ENCODE measurements around the gene CXCL14. TPM values are rescaled to one million over a fixed set of nuclear protein-coding genes. Genes with fewer than 3 reads are reported as not detected.

Gene CXCL14
- total RNA-seq, 1 donor from 2014 or later = not detected

GRCh38 chr5:135592312-135593045 lies 13.7 kb upstream of the CXCL14 start:
- peaks cover 5% of the 10 kb centered on the region for H3K9me3 Mint-ChIP-seq (ENCODE audit: low read depth)
- H3K4me3 Mint-ChIP-seq (ENCODE audit: unreplicated experiment) = no peak overlapping the region
- DNase-seq (ENCODE audit: low spot score) = no peak
- H3K4me1 Mint-ChIP-seq (ENCODE audit: low read depth) = no peaks in the 10 kb centered on the region
- no peaks in the 10 kb centered on the region for H3K36me3 Mint-ChIP-seq (ENCODE audit: low read depth)
- TF ChIP-seq CTCF (IDR thresholded peaks at IDR 0.05) = no peak
- peaks cover 48% of the 10 kb centered on the region for H3K27me3 Mint-ChIP-seq (ENCODE audit: low read depth)
- H3K27ac Mint-ChIP-seq (ENCODE audit: unreplicated experiment) = no peak overlapping the region

GRCh38 chr5:135591277-135591676 lies 12.5 kb upstream of the CXCL14 start:
- no peak for DNase-seq (ENCODE audit: low spot score)
- Mint-ChIP-seq H3K9me3 (ENCODE audit: low read depth) (peaks cover 4% of the 10 kb centered on the region), H3K4me1 (ENCODE audit: low read depth) (no peaks in the 10 kb centered on the region), H3K36me3 (ENCODE audit: low read depth) (no peaks in the 10 kb centered on the region), H3K4me3 (ENCODE audit: unreplicated experiment) (no peak overlapping the region), H3K27me3 (ENCODE audit: low read depth) (peaks cover 38% of the 10 kb centered on the region), H3K27ac (ENCODE audit: unreplicated experiment) (no peak overlapping the region)
- TF ChIP-seq CTCF (IDR thresholded peaks at IDR 0.05) = no peak

DNA sequence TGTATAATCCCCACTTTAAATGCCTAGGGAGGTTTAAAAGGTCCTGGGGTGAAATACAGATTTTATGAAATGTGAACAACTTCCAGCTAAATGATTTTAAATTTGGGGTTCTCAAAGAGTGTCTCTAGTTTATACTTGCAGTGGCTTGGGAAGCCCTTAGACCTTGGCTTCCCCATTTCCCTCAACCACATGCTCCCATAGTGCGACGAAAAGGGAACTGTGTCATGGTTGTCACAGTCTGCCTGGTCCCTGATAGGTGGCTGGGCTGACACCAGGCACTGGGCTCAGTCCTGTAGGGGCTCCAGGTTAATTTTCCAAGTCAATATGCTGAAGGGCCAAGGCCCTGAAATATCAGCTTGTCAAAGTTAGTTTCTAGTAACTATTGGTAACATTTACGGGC lies 10.4 kb upstream of the CXCL14 start:
- no peaks in the 10 kb centered on the region for H3K9me3 Mint-ChIP-seq (ENCODE audit: low read depth)
- no peaks in the 10 kb centered on the region for H3K36me3 Mint-ChIP-seq (ENCODE audit: low read depth)
- no peak overlapping the region for H3K4me3 Mint-ChIP-seq (ENCODE audit: unreplicated experiment)
- DNase-seq (ENCODE audit: low spot score) = no peak
- H3K27ac Mint-ChIP-seq (ENCODE audit: unreplicated experiment) = no peak overlapping the region
- TF ChIP-seq CTCF (IDR thresholded peaks at IDR 0.05) = no peak
- H3K4me1 Mint-ChIP-seq (ENCODE audit: low read depth) = no peaks in the 10 kb centered on the region
- H3K27me3 Mint-ChIP-seq (ENCODE audit: low read depth) = peaks cover 39% of the 10 kb centered on the region

- Mint-ChIP-seq H3K9me3 (ENCODE audit: low read depth) (no peaks in the 10 kb centered on the region), H3K27me3 (ENCODE audit: low read depth) (peaks cover 39% of the 10 kb centered on the region), H3K4me3 (ENCODE audit: unreplicated experiment) (no peak overlapping the region), H3K36me3 (ENCODE audit: low read depth) (no peaks in the 10 kb centered on the region), H3K27ac (ENCODE audit: unreplicated experiment) (no peak overlapping the region), H3K4me1 (ENCODE audit: low read depth) (no peaks in the 10 kb centered on the region)
- DNase-seq (ENCODE audit: low spot score) = no peak
- no peak for TF ChIP-seq CTCF (IDR thresholded peaks at IDR 0.05)
Observed at GRCh38 chr5:135587721-135588663, 9.2 kb upstream of the CXCL14 start.

- H3K4me3 Mint-ChIP-seq (ENCODE audit: unreplicated experiment) = no peak overlapping the region
- H3K9me3 Mint-ChIP-seq (ENCODE audit: low read depth) = no peaks in the 10 kb centered on the region
- no peak for TF ChIP-seq CTCF (IDR thresholded peaks at IDR 0.05)
- H3K27me3 Mint-ChIP-seq (ENCODE audit: low read depth) = peaks cover 51% of the 10 kb centered on the region
- DNase-seq (ENCODE audit: low spot score) = no peak
- no peaks in the 10 kb centered on the region for H3K4me1 Mint-ChIP-seq (ENCODE audit: low read depth)
- H3K27ac Mint-ChIP-seq (ENCODE audit: unreplicated experiment) = no peak overlapping the region
- no peaks in the 10 kb centered on the region for H3K36me3 Mint-ChIP-seq (ENCODE audit: low read depth)
Observed at GRCh38 chr5:135584918-135585317, 6.1 kb upstream of the CXCL14 start.

Measured in chondrocyte (in vitro differentiated cells).